Common myeloid progenitor, CD34-positive (primary cell): Measurements from ENCODE around the gene SKAP2.

Source experiments
- CTCF ChIA-PET: fragments of 350-600 bp; sonication (Branson Sonifier 250); formaldehyde crosslinking; loops from one replicate; lab custom pipeline; 2021; ENCODE audit warnings: antibody characterized with exemption; lab: Charles Lee
- POLR2A ChIA-PET: fragments of 350-600 bp; sonication (Branson Sonifier 250); formaldehyde crosslinking; loops from one replicate; lab custom pipeline; 2021; ENCODE audit warnings: antibody characterized with exemption; lab: Charles Lee
- DNase-seq, 3 donors: peaks; one replicate each; pipeline versions ENCODE4 v3.0.0 to v3.0.0-alpha.2; 2013
- H3K27ac ChIP-seq, 2 experiments: 1 replicate in 1 of 2; 2 replicates in 1 of 2; pipeline ENCODE4 v1.7.0; 2013; ENCODE audit warnings: inconsistent platforms in 2 of 2, low read length in 2 of 2, mild to moderate bottlenecking in 2 of 2, low read depth in 1 of 2, moderate library complexity in 1 of 2; ENCODE audit not compliant: severe bottlenecking in 2 of 2, insufficient read depth in 1 of 2, poor library complexity in 1 of 2
- H3K27me3 ChIP-seq, 5 experiments: replicated peaks in 2 of 5; 1 replicate in 3 of 5; 2 replicates in 2 of 5; pipeline versions ENCODE4 v1.6.1 to v1.7.0; 2013; ENCODE audit warnings: low read length in 4 of 5, mild to moderate bottlenecking in 2 of 5, moderate library complexity in 2 of 5, inconsistent platforms in 1 of 5; ENCODE audit not compliant: insufficient read depth in 5 of 5, control insufficient read depth in 4 of 5
- H3K36me3 ChIP-seq, 4 experiments: 1 replicate in 2 of 4; 2 replicates in 2 of 4; pipeline versions ENCODE4 v1.6.1 to v1.7.0; 2013; ENCODE audit warnings: low read length in 3 of 4, control low read depth in 1 of 4, mild to moderate bottlenecking in 1 of 4; ENCODE audit not compliant: control insufficient read depth in 4 of 4, insufficient read depth in 4 of 4
- H3K4me1 ChIP-seq, 4 experiments: 1 replicate in 3 of 4; 2 replicates in 1 of 4; pipeline versions ENCODE4 v1.6.1 to v1.7.1; 2013; ENCODE audit warnings: low read length in 3 of 4, mild to moderate bottlenecking in 3 of 4, control low read depth in 1 of 4, inconsistent platforms in 1 of 4, moderate library complexity in 1 of 4; ENCODE audit not compliant: control insufficient read depth in 4 of 4, insufficient read depth in 4 of 4; ENCODE audit errors: control extremely low read depth in 1 of 4
- H3K4me3 ChIP-seq, 7 experiments: 1 replicate in 4 of 7; 2 replicates in 3 of 7; pipeline versions ENCODE4 v1.5.1 to v1.7.0; 2013; ENCODE audit warnings: mild to moderate bottlenecking in 7 of 7, low read length in 6 of 7, moderate library complexity in 6 of 7, inconsistent platforms in 2 of 7, low read depth in 2 of 7, control low read depth in 1 of 7; ENCODE audit not compliant: insufficient read depth in 4 of 7, control insufficient read depth in 1 of 7; ENCODE audit errors: extremely low read depth in 1 of 7
- H3K9me3 ChIP-seq, 5 experiments: 1 replicate in 4 of 5; 2 replicates in 1 of 5; pipeline versions ENCODE4 v1.6.1 to v1.7.1; 2013; ENCODE audit warnings: low read length in 4 of 5, mild to moderate bottlenecking in 2 of 5, inconsistent platforms in 1 of 5, low read depth in 1 of 5, moderate library complexity in 1 of 5; ENCODE audit not compliant: control insufficient read depth in 4 of 5, insufficient read depth in 2 of 5; ENCODE audit errors: control extremely low read depth in 1 of 5
- WGBS: methylation state at CpG from one replicate; pipeline ENCODE4 v1.1.5; 2013; ENCODE audit not compliant: insufficient coverage; 5-methylcytosine and 5-hydroxymethylcytosine counted together

Gene SKAP2

DNA sequence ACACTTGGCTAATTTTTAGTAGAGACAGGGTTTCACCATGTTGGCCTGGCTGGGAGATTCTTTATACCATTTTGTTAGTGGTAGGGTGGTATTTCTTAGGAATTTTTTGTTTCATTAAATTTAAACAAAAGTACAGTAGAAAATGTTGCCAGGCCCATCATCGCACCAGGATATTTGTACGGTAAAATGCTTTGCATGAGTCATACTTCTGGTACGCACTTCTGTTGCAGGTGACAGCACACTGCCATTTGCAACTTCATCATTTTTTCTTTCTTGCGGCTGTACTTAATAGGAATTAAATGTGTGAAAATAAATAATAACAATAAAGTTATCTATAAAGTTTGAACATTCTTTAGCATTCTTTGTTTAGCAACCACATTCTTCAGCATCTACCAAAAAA is 195.6 kb downstream of the SKAP2 start:
- peaks cover 13 to 76% (median 52%) of the 10 kb centered on the region in 4 experiments for H3K4me1 ChIP-seq
- no peaks in the 10 kb centered on the region for H3K27me3 ChIP-seq
- DNase-seq, result peak in 2 of 3 donors; percentile 76 to 85
- H3K9me3 ChIP-seq, result no peaks in the 10 kb centered on the region
- peak overlapping the region; percentile 77 to 83 for H3K27ac ChIP-seq
- 18% methylated on average over 2 of the region's 4 CpGs for WGBS
- ChIA-PET CTCF (interaction anchor here (1.0 to 12.4 kb wide), 10 partner anchors 10 to 775 kb away, joined by 3 to 198 read pairs (median 6); partner anchors contain the start of gene HOXA7), POLR2A (no interaction called here)
- peak overlapping the region in 3 of 7 experiments; percentile 6 to 67 (median 14) for H3K4me3 ChIP-seq
- H3K36me3 ChIP-seq, result no peaks in the 10 kb centered on the region

DNA sequence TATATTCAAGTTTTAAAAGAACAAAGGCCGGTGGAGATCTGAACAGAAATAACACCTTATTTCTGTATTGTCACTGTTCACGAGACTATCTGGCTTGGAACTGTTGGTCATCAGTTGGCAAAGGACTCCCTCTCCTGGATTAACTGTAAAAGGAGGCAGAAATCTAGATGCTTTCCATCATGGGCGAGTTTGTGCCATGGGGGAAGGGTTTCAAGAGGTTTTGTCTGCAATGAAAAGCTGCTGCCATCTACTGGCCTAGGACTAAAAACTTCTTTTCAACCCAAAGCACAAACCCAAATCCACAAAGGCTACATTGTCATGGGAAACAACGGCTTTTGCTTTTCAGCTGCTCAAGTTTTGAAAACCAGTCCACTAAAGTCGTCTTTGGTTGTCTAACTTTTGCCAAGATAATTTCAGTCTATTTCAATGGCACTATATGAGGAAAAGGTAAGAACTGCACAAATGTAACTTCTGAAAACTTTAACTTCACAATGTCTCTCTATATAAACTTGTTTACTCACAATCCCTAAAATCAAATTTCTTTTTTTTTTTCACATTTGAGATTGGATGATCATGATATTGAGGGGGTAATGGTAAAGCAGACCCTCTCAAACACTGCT is 196.8 kb downstream of the SKAP2 start:
- H3K36me3 ChIP-seq, result no peaks in the 10 kb centered on the region
- H3K9me3 ChIP-seq, result no peaks in the 10 kb centered on the region
- ChIA-PET CTCF (interaction anchor here (0.6 to 12.4 kb wide), 35 partner anchors 9 to 777 kb away, joined by 3 to 198 read pairs (median 3); no protein-coding TSS in a partner anchor), POLR2A (interaction anchor here (0.6 to 1.3 kb wide), 3 partner anchors 467 to 584 kb away, joined by 3 read pairs; partner anchors contain the start of gene HNRNPA2B1)
- 0% methylated on average over 2 of the region's 5 CpGs for WGBS
- DNase-seq, result peak; percentile 98
- peak overlapping the region; percentile 77 to 83 for H3K27ac ChIP-seq
- no peaks in the 10 kb centered on the region for H3K27me3 ChIP-seq
- H3K4me1 ChIP-seq, result peaks cover 11 to 64% (median 42%) of the 10 kb centered on the region in 4 experiments
- H3K4me3 ChIP-seq, result peak overlapping the region in 4 of 7 experiments; percentile 2 to 67 (median 12)

DNA sequence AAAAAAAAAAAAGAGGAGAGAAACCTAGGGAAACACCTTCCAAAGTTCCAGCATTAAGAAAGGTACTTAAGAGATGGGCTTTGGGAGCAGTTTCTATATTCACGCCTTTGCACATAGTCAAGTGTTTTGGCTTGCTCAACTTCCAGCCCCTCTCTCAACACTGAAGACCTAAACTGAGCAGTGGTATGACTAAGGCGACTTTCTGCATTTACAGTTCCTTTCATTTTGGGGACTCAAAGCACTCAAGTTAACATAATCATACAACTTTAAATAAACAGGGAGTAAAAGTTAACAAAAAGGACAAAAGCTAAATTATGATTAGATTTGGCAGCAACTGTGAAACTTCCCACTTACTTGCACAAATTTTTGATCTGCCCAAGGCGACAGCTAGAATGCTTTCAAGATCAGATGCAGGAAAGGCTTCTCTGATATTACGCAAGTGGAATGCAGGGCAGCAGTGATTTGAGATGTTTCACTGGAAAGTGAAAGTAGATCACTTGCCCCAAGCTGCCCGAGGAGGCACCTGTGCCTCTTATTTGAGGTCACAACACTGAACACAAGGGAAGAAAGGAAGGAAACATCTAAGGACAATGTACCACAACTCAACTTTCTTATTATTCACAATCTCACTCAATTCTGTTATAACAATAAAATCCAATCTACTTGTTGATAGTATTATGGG is 199.5 kb downstream of the SKAP2 start:
- H3K27ac ChIP-seq, result no peak overlapping the region
- CTCF ChIA-PET, result interaction anchor here (0.6 to 12.4 kb wide), 14 partner anchors 10 to 770 kb away, joined by 3 to 198 read pairs (median 4); no protein-coding TSS in a partner anchor
- POLR2A ChIA-PET, result interaction anchor here (0.6 to 0.7 kb wide), 2 partner anchors 115 to 859 kb away, joined by 3 to 7 read pairs; no protein-coding TSS in a partner anchor
- peaks cover 11 to 46% (median 28%) of the 10 kb centered on the region in 4 experiments for H3K4me1 ChIP-seq
- DNase-seq, result peak; percentile 78 to 95 (median 93)
- no peaks in the 10 kb centered on the region for H3K36me3 ChIP-seq
- no peaks in the 10 kb centered on the region for H3K27me3 ChIP-seq
- WGBS, result 21% methylated on average over 2 of the region's 5 CpGs
- peak overlapping the region in 6 of 7 experiments; percentile 12 to 74 (median 44) for H3K4me3 ChIP-seq
- no peaks in the 10 kb centered on the region for H3K9me3 ChIP-seq

DNA sequence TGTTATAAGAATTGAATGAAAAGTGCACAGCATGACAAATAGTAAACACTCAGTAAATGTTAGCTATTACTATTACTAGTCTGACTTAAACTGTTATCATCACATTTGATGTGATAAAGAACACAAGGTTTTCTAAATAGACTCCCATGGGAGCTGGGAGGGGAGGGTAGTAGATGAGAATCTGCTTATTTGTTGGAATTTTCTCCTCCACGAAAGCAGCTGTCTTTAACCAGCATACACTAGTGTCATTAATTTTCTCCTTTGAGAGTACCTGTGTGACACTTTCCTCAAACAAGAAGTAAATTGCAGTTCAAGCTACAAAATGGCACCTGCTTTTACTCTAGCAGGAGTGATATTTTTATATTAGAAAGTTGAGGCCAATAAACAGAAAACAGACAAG is 200.1 kb downstream of the SKAP2 start:
- H3K9me3 ChIP-seq, result no peaks in the 10 kb centered on the region
- CTCF ChIA-PET, result interaction anchor here (0.8 to 12.4 kb wide), 10 partner anchors 35 to 769 kb away, joined by 3 to 198 read pairs (median 4); no protein-coding TSS in a partner anchor
- WGBS, result no CpG with 5 or more reads among the region's 1 CpG
- POLR2A ChIA-PET, result interaction anchor here (0.7 kb wide), 1 partner anchor 859 kb away, joined by 7 read pairs; no protein-coding TSS in a partner anchor
- H3K27ac ChIP-seq, result no peak overlapping the region
- H3K27me3 ChIP-seq, result no peaks in the 10 kb centered on the region
- H3K4me3 ChIP-seq, result no peak overlapping the region
- H3K36me3 ChIP-seq, result no peaks in the 10 kb centered on the region
- H3K4me1 ChIP-seq, result peaks cover 11 to 40% (median 25%) of the 10 kb centered on the region in 4 experiments
- no peak for DNase-seq

DNA sequence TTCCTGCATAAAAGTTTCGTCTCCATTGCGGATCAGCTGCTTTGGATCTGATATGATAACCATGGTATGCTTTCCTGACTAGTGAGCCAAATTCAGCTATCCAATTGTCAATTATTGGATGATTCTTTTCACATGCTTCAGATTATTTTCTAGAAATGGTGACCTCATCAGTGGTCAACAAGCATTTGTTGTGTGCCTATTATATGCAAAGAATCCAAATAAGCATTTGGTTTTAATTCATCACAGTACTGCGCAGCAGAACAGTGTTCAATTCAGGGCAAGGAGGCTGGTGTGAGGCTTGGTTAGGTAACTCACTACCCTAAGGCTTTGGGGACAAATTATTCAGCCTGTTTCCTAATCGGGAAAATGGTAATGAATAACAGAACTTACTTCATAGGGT is 200.5 kb downstream of the SKAP2 start:
- Histone ChIP-seq H3K27me3 (no peaks in the 10 kb centered on the region), H3K27ac (no peak overlapping the region), H3K4me1 (peaks cover 8 to 37% (median 24%) of the 10 kb centered on the region in 4 experiments), H3K4me3 (no peak overlapping the region), H3K9me3 (no peaks in the 10 kb centered on the region), H3K36me3 (no peaks in the 10 kb centered on the region)
- 92% methylated on average over 2 of the region's 4 CpGs for WGBS
- ChIA-PET CTCF (interaction anchor here (0.9 to 12.4 kb wide), 7 partner anchors 159 to 769 kb away, joined by 3 to 198 read pairs (median 4); no protein-coding TSS in a partner anchor), POLR2A (interaction anchor here (0.7 kb wide), 1 partner anchor 858 kb away, joined by 7 read pairs; no protein-coding TSS in a partner anchor)
- no peak for DNase-seq

DNA sequence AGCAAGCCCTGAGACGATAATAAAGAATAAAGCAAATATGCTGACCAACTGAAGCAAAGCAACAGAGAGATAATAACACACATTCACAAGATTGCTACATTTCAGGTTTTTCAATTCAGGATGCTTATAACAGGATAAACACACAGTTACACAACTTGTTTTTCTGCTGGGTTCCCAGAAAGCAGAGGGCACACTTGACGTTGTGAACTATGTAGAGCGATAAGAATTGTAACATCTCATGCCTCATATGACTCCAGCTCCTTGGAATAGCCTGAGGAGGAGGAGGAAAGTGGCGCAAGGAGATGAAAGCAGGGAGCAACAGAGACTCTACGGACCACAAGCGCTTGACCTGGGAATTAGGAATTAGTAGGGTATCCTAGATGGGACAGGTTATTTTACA is 201.7 kb downstream of the SKAP2 start:
- CTCF ChIA-PET, result interaction anchor here (1.0 to 12.4 kb wide), 3 partner anchors 44 to 297 kb away, joined by 3 to 198 read pairs (median 5); no protein-coding TSS in a partner anchor
- WGBS, result 100% methylated on average over 4 of the region's 6 CpGs
- POLR2A ChIA-PET, result no interaction called here

More for the DNA sequence above, 201.7 kb downstream of the SKAP2 start:
- Histone ChIP-seq H3K9me3 (no peaks in the 10 kb centered on the region), H3K27ac (no peak overlapping the region), H3K4me3 (no peak overlapping the region), H3K36me3 (no peaks in the 10 kb centered on the region), H3K4me1 (peaks cover 8 to 33% (median 14%) of the 10 kb centered on the region in 4 experiments), H3K27me3 (no peaks in the 10 kb centered on the region)
- no peak for DNase-seq
